Measurements from ENCODE around the gene MIA. TPM values are rescaled to one million over a fixed set of nuclear protein-coding genes. Genes with fewer than 3 reads are reported as not detected.
"Not testable (repeated sequence)": the region's sequence is repeated elsewhere in the genome, so short reads cannot be mapped to it uniquely, and the experiment has no call there.

Gene MIA
- total RNA-seq, 1 donor from 2014 or later: 9.9 TPM

- DNase-seq (ENCODE audit: low read depth, low spot score): no peak
- H3K27me3 Mint-ChIP-seq (ENCODE audit: low read depth): peaks cover 21% of the 10 kb centered on the region
- H3K9me3 Mint-ChIP-seq: no peaks in the 10 kb centered on the region
- no peak for TF ChIP-seq CTCF (conservative IDR thresholded peaks at IDR 0.05)
- H3K36me3 Mint-ChIP-seq (ENCODE audit: low read depth): peaks cover 3% of the 10 kb centered on the region
- H3K4me1 Mint-ChIP-seq: peaks cover 69% of the 10 kb centered on the region
- no peak overlapping the region for H3K27ac Mint-ChIP-seq (ENCODE audit: unreplicated experiment)
- peak overlapping the region; percentile 15 for H3K4me3 Mint-ChIP-seq
Observed at GRCh38 chr19:40808497-40808896, 33.2 kb downstream of the MIA start.

GRCh38 chr19:40809358-40810086 is 34.2 kb downstream of the MIA start:
- no peak for DNase-seq (ENCODE audit: low read depth, low spot score)
- H3K36me3 Mint-ChIP-seq (ENCODE audit: low read depth): peaks cover 3% of the 10 kb centered on the region
- H3K4me3 Mint-ChIP-seq: peak overlapping the region; percentile 91
- no peaks in the 10 kb centered on the region for H3K9me3 Mint-ChIP-seq
- peaks cover 32% of the 10 kb centered on the region for H3K27me3 Mint-ChIP-seq (ENCODE audit: low read depth)
- H3K4me1 Mint-ChIP-seq: peaks cover 59% of the 10 kb centered on the region
- no peak for TF ChIP-seq CTCF (conservative IDR thresholded peaks at IDR 0.05)
- H3K27ac Mint-ChIP-seq (ENCODE audit: unreplicated experiment): no peak overlapping the region

DNA sequence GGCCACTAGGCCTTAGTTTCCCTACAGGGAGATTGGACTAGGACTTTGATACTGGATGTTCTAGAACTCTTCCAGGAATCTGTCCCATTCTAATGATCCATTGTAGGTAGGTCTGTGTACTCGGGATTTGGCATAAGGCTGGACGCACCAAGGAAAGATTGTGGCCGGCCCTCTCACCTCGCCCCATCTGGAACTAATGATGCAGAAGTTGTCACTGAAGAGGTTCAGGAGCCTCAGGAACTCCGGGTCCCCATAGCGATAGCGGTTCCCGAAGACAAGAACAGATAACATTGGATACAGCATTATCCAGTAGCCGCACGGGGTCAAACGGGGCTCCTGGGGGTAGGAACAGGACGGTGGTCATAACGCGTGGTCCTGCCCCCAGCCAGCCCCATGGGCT is 34.8 kb downstream of the MIA start:
- TF ChIP-seq CTCF (conservative IDR thresholded peaks at IDR 0.05): no peak
- Mint-ChIP-seq H3K27me3 (ENCODE audit: low read depth) (peaks cover 38% of the 10 kb centered on the region), H3K36me3 (ENCODE audit: low read depth) (peaks cover 3% of the 10 kb centered on the region), H3K4me3 (peak overlapping the region; percentile 91), H3K4me1 (peaks cover 52% of the 10 kb centered on the region), H3K27ac (ENCODE audit: unreplicated experiment) (no peak overlapping the region), H3K9me3 (no peaks in the 10 kb centered on the region)
- DNase-seq (ENCODE audit: low read depth, low spot score): no peak

DNA sequence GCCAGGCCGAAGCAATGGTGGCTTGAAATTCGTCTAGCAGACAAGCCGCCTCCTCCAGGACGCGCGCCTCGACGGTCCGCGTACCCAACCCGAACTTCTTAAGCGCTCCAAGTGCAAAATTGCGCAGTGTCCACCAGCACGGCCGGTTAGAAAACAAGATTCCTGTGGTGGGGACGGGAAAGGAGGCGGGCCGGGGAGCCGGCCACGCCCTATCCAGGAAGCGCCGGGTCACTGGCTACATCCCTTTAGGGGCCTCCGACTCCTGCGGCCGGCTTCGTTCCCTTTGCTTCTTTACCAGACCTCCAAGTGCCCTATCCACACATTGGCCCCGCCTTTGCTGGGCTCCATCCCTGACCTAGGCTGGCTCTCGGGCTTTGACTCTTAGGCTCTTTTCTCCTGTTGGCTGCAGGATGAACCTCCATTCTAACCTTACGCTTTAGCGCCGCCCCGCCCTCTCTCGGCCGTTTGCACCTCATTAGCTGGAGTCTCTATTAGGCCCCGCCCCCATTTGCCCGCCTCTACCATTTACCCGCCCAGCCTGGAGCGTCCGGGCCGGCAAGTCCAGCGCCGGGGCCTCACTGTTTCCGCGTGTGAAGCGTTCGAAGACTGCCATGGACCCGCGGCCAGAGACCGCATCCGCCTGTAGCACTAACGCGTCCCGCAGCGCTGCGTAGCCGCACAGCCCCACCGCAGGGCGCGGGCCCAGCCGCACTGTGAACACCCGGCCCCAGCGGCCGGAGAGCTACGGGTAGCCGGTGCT is 35.5 kb downstream of the MIA start:
- Mint-ChIP-seq H3K27ac (ENCODE audit: unreplicated experiment) (peak overlapping the region; percentile 79), H3K4me1 (peaks cover 49% of the 10 kb centered on the region), H3K27me3 (ENCODE audit: low read depth) (peaks cover 42% of the 10 kb centered on the region), H3K4me3 (peak overlapping the region; percentile 91)
- peak; percentile 12 for TF ChIP-seq CTCF (conservative IDR thresholded peaks at IDR 0.05)
- not testable (repeated sequence) for H3K36me3 Mint-ChIP-seq (ENCODE audit: low read depth); H3K9me3 Mint-ChIP-seq
- DNase-seq (ENCODE audit: low read depth, low spot score): peak; percentile 64

GRCh38 chr19:40811478-40812341 is 36.4 kb downstream of the MIA start:
- H3K36me3 Mint-ChIP-seq (ENCODE audit: low read depth): peaks cover 3% of the 10 kb centered on the region
- H3K27me3 Mint-ChIP-seq (ENCODE audit: low read depth): peaks cover 44% of the 10 kb centered on the region
- H3K4me1 Mint-ChIP-seq: peaks cover 40% of the 10 kb centered on the region
- H3K9me3 Mint-ChIP-seq: no peaks in the 10 kb centered on the region
- peak; percentile 41 for TF ChIP-seq CTCF (conservative IDR thresholded peaks at IDR 0.05)
- peak overlapping the region; percentile 89 for H3K4me3 Mint-ChIP-seq
- no peak for DNase-seq (ENCODE audit: low read depth, low spot score)
- H3K27ac Mint-ChIP-seq (ENCODE audit: unreplicated experiment): peak overlapping the region; percentile 78

DNA sequence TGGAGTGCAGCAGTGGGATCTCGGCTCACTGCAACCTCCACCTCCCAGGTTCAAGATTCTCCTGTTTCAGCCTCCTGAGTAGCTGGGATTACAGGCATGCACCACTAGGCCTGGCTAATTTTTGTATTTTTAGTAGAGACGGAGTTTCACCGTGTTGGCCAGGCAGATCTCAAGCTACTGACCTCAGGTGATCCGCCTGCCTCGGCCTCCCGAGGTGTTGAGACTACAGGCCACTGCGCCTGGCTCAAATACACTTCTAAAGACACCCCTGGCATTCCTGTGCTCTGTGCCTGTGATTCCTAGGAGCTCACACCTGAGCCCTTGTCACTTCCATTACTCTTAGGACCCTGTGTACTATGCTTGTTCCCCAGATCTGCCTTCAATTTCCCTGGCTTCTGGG is 37.2 kb downstream of the MIA start:
- Mint-ChIP-seq H3K27me3 (ENCODE audit: low read depth) (peaks cover 44% of the 10 kb centered on the region), H3K4me1 (peaks cover 33% of the 10 kb centered on the region), H3K4me3 (peak overlapping the region; percentile 89)
- H3K36me3 Mint-ChIP-seq (ENCODE audit: low read depth); H3K27ac Mint-ChIP-seq (ENCODE audit: unreplicated experiment); H3K9me3 Mint-ChIP-seq; DNase-seq (ENCODE audit: low read depth, low spot score): not testable (repeated sequence)

All from neural crest cell (in vitro differentiated cells).